Spleen (tissue), 7 donors: ENCODE results near the gene CAMTA1.

ENCODE experiments used
- CTCF ChIP-seq, 11 experiments: fragments of 200-600 bp in 7 of 11; fragments of 450-650 bp in 4 of 11; sonication (generic) in 4 of 11; IDR thresholded peaks in 8 of 11; conservative IDR thresholded peaks in 3 of 11; 1 replicate in 7 of 11; 2 replicates in 4 of 11; pipeline versions ENCODE4 v1.4.0 to v1.8.0; 2016 to 2021; ENCODE audit warnings: antibody characterized with exemption in 11 of 11, inconsistent platforms in 4 of 11, mild to moderate bottlenecking in 1 of 11
- POLR2A ChIP-seq, 3 donors: fragments of 450-650 bp; IDR thresholded peaks; one replicate each; pipeline ENCODE4 v1.5.1; 2017; ENCODE audit warnings: antibody characterized with exemption in 3 of 3, mild to moderate bottlenecking in 1 of 3
- POLR2AphosphoS5 ChIP-seq, 3 donors: sonication (generic); formaldehyde crosslinking; IDR thresholded peaks; one replicate each; pipeline ENCODE4 v1.5.1; 2017; ENCODE audit warnings: antibody characterized with exemption in 3 of 3
- donor health status: DM: no; HTN: no; CAD: no; lungs with moderate emphysema.
- donor health status: DM: no; HTN: no; CAD: no.
- donor health status: DM: no; HTN: no; CAD: no.

- TF ChIP-seq CTCF (IDR thresholded peaks at IDR 0.05 in 8 of 11, conservative IDR thresholded peaks at IDR 0.05 in 3 of 11), result no peak
- TF ChIP-seq POLR2A (IDR thresholded peaks at IDR 0.05), result no peak
- TF ChIP-seq POLR2AphosphoS5 (IDR thresholded peaks at IDR 0.05), result no peak
Observed at GRCh38 chr1:6774381-6774780, 10.9 kb upstream of the CAMTA1 start.
